Sigmoid colon (tissue), 7 donors: Measurements from ENCODE around the gene GRIK4. TPM values are rescaled to one million over a fixed set of nuclear protein-coding genes. Genes with fewer than 3 reads are reported as not detected.

Experiments
- DNase-seq: peaks from one replicate; pipeline ENCODE4 v3.0.0-alpha.2; 2019
- H3K27ac ChIP-seq, 4 donors: fragments of 200-600 bp; sonication (generic); one replicate each; pipeline ENCODE4 v1.5.1; 2016 to 2019; ENCODE audit warnings: mild to moderate bottlenecking in 1 of 4
- H3K27me3 ChIP-seq, 3 donors: fragments of 200-600 bp; sonication (generic); one replicate each; pipeline ENCODE4 v1.5.1; 2019; ENCODE audit warnings: mild to moderate bottlenecking in 1 of 3
- H3K36me3 ChIP-seq, 4 donors: fragments of 200-600 bp; sonication (generic); one replicate each; pipeline ENCODE4 v1.5.1; 2016 to 2019
- H3K4me1 ChIP-seq, 4 donors: fragments of 200-600 bp; sonication (generic); one replicate each; pipeline ENCODE4 v1.5.1; 2017 to 2019
- H3K4me3 ChIP-seq, 4 donors: fragments of 200-600 bp; sonication (generic); one replicate each; pipeline ENCODE4 v1.5.1; 2017 to 2019; ENCODE audit warnings: mild to moderate bottlenecking in 2 of 4, moderate library complexity in 1 of 4
- H3K9me3 ChIP-seq, 4 donors: fragments of 200-600 bp in 3 of 4; sonication (generic) in 3 of 4; one replicate each; pipeline versions ENCODE4 v1.5.1 to v1.6.1; 2013 to 2019
- EP300 ChIP-seq, 4 donors: sonication (generic); formaldehyde crosslinking; IDR thresholded peaks; one replicate each; pipeline ENCODE4 v1.6.1; 2017; ENCODE audit warnings: antibody characterized with exemption in 4 of 4
- POLR2A ChIP-seq, 2 donors: fragments of 450-650 bp; IDR thresholded peaks; one replicate each; pipeline ENCODE4 v1.6.1; 2016; ENCODE audit warnings: antibody characterized with exemption in 2 of 2, mild to moderate bottlenecking in 2 of 2, moderate library complexity in 2 of 2
- POLR2AphosphoS5 ChIP-seq, 4 donors: sonication (generic); formaldehyde crosslinking; IDR thresholded peaks; one replicate each; pipeline ENCODE4 v1.6.1; 2017; ENCODE audit warnings: antibody characterized with exemption in 4 of 4
- WGBS, 2 donors: extraction: QIAGEN DNeasy Blood & Tissue Kit; methylation state at CpG; one replicate each; pipeline ENCODE4 v1.1.7; 2013; 5-methylcytosine and 5-hydroxymethylcytosine counted together
- intact Hi-C: fragments of 100-400 bp; cut with DNase I; formaldehyde crosslinking; loops from one replicate; pipeline ENCODE4 v1.15.1; 2023
- polyA plus RNA-seq, 3 donors: library from polyadenylated mRNA; stranded (reverse); fragments of 200-250 nt; gene quantifications; one replicate each; pipeline ENCODE4 v1.2.3, GENCODE V29; 2013
- total RNA-seq, 4 donors: library from RNA; depleted of rRNA; stranded (reverse); fragments of >200 nt; gene quantifications; one replicate each; pipeline ENCODE4 v1.1.0, GENCODE V29; 2016
- TF ChIP-seq, protein P1 (sequence below), 4 experiments: fragments of 450-650 bp in 3 of 4; fragments of 200-600 bp in 1 of 4; IDR thresholded peaks; one replicate each; pipeline ENCODE4 v1.5.1; 2016 to 2019; ENCODE audit warnings: antibody characterized with exemption in 4 of 4, mild to moderate bottlenecking in 3 of 4, moderate library complexity in 2 of 4
- donor health status: healthy with polysubstance abuse.
- donor health status: Bipolar disorder and iron deficiency.
- donor health status: healthy.

Gene GRIK4
- total and polyA plus RNA-seq, 7 donors: 0.10 to 0.36 (median 0.27) TPM; not detected in 4

DNA sequence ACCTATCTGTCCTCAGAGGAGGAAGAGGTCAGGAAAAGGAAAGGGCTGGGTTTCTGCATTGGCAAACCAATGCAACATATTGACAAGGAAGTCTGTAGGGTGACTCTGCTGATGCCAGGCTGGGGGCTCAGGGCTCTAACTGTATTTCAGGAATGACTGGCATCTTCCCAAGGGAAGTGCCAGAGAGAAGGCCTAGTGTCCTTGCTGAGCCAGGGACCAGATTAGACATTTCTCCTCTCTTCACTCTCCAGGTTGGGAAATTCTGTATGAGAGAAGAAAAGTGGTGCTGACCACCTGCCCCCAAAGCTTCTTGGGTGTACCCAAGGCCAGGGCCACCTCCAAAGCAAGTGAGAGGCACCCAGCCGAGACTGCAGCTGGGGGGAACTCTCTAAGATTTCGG is 27.2 kb downstream of the GRIK4 start:
- Histone ChIP-seq H3K4me3 (no peak overlapping the region), H3K9me3 (no peaks in the 10 kb centered on the region), H3K27me3 (no peaks in the 10 kb centered on the region), H3K4me1 (no peaks in the 10 kb centered on the region), H3K27ac (no peak overlapping the region), H3K36me3 (no peaks in the 10 kb centered on the region)
- TF ChIP-seq, protein P1, sequence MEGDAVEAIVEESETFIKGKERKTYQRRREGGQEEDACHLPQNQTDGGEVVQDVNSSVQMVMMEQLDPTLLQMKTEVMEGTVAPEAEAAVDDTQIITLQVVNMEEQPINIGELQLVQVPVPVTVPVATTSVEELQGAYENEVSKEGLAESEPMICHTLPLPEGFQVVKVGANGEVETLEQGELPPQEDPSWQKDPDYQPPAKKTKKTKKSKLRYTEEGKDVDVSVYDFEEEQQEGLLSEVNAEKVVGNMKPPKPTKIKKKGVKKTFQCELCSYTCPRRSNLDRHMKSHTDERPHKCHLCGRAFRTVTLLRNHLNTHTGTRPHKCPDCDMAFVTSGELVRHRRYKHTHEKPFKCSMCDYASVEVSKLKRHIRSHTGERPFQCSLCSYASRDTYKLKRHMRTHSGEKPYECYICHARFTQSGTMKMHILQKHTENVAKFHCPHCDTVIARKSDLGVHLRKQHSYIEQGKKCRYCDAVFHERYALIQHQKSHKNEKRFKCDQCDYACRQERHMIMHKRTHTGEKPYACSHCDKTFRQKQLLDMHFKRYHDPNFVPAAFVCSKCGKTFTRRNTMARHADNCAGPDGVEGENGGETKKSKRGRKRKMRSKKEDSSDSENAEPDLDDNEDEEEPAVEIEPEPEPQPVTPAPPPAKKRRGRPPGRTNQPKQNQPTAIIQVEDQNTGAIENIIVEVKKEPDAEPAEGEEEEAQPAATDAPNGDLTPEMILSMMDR (IDR thresholded peaks at IDR 0.05): no peak
- TF ChIP-seq EP300 (IDR thresholded peaks at IDR 0.05) (no peak), POLR2A (IDR thresholded peaks at IDR 0.05) (no peak), POLR2AphosphoS5 (IDR thresholded peaks at IDR 0.05) (no peak)
- intact Hi-C loops: no loop called here
- DNase-seq: no peak
- WGBS, 2 donors: 79 to 89% methylated on average over 2 of the region's 2 CpGs

DNA sequence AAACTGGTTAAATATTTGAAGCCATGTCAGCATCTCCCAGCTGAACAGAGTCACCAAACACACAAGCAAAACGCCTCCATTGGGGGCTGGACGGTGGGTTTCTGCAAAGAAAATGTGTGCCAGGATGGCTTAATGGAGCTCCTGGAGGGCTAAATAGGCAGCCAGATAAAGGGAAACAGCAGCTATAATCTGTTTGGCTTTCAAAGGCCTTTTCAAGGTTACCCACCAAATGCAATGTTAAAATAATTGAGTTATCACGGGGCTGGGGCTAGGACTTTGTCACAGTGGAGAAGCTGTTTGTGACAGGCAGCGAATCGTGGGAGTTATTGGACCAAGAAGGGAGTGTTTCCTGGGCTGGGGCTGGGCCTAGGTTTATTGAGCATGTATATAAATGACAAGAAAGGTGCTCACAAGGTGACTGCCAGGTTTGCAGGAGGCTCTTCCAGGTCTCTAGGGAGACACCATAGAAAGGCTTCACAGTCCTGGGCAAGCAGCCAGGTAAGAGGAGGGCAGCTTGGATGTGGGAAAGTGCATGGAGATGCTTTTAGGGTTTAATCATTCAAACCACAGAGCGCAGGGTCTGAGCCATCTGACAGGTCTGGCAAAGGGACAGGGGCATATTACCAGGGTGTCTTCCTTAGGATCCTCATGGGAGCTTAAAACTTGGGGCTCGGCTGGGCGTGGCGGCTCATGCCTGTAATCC is 28.3 kb downstream of the GRIK4 start:
- intact Hi-C loops: no loop called here
- no peak overlapping the region for H3K27ac ChIP-seq
- 64 to 83% methylated on average over 9 of the region's 9 CpGs for WGBS, 2 donors

DNA sequence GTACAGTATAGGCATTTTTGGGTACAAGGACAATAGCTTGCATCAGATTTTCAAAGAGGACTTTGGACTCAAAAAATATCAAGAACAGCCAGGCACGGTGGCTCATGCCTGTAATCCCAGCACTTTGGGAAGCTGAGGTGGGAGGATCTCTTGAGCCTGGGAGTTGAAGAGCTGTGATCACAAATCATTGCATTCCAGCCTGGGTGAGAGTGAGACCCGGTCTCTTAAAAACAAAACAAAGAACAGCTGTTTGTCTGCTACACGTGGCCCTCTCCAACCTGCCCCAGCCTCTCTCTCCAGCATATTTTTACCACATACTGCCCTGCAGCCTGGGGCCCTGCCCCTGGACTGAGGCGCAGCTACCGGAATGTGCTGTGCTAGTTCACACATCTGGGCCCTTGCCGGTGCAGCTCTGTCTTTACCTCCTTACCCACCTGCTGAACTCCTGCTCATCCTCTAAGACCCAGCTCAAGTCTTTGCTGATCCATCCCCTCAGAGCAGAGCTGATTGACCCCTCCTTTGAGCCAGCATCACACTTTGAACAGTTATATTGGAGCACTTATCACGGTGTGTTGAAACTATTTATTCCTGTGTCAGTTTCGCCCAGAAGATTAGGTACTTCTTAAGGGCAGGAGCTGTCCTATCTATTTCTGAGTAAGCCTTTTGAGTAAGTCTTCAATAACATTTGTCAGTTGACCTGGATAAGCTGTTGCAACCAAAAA is 29.4 kb downstream of the GRIK4 start:
- Histone ChIP-seq H3K4me3 (no peak overlapping the region), H3K36me3 (no peaks in the 10 kb centered on the region), H3K27me3 (no peaks in the 10 kb centered on the region), H3K27ac (no peak overlapping the region), H3K9me3 (no peaks in the 10 kb centered on the region), H3K4me1 (peaks cover 0 to under 1% (median 0%) of the 10 kb centered on the region in 4 donors)
- WGBS, 2 donors: 59 to 72% methylated on average over 8 of the region's 8 CpGs
- intact Hi-C loops: no loop called here
- no peak for DNase-seq
- TF ChIP-seq, protein P1 (IDR thresholded peaks at IDR 0.05): no peak
- no peak for TF ChIP-seq POLR2AphosphoS5 (IDR thresholded peaks at IDR 0.05)
- no peak for TF ChIP-seq EP300 (IDR thresholded peaks at IDR 0.05)
- TF ChIP-seq POLR2A (IDR thresholded peaks at IDR 0.05): no peak

More for the DNA sequence above, 28.3 kb downstream of the GRIK4 start:
- no peak for TF ChIP-seq POLR2AphosphoS5 (IDR thresholded peaks at IDR 0.05)
- TF ChIP-seq, protein P1 (IDR thresholded peaks at IDR 0.05): no peak
- TF ChIP-seq EP300 (IDR thresholded peaks at IDR 0.05): no peak
- TF ChIP-seq POLR2A (IDR thresholded peaks at IDR 0.05): no peak
- H3K36me3 ChIP-seq: no peaks in the 10 kb centered on the region
- no peak for DNase-seq
- no peaks in the 10 kb centered on the region for H3K4me1 ChIP-seq
- H3K9me3 ChIP-seq: no peaks in the 10 kb centered on the region
- no peaks in the 10 kb centered on the region for H3K27me3 ChIP-seq
- no peak overlapping the region for H3K4me3 ChIP-seq

DNA sequence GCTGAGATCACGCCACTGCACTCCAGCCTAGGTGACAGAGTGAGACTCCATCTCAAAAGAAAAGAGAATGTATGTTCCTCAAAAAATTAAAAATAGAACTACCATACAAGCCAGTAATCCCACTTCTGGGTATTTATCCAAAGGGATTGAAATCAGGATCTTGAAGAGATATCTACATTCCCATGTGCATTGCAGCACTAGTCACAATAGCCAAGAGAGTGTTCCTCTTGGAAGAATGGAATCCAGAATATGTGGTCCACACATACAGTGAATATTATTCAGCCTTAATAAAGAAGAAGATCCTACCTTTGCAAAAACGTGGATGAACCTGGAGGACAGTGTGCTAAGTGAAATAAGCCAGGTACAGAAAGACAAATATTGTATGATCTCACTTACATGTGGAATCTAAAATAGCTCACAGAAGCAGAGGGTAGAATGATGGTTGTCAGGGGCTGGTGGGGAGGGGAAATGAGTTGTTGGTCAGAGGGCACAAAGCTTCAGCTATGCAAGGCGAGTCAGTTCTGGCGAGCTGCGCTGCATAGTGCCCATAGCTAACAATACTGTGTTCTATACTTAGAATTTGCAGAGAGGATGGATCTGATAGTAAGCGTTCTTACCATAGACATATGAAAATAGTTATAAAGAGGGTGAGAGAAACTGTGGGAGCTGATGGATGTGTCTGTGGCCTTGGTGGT is 32.1 kb downstream of the GRIK4 start:
- no peak overlapping the region for H3K27ac ChIP-seq
- no peaks in the 10 kb centered on the region for H3K9me3 ChIP-seq
- WGBS, 2 donors: 78 to 94% methylated on average over 6 of the region's 6 CpGs
- DNase-seq: no peak
- no peaks in the 10 kb centered on the region for H3K27me3 ChIP-seq
- intact Hi-C loops: no loop called here
- H3K4me1 ChIP-seq: peaks cover 0 to 28% (median 21%) of the 10 kb centered on the region in 4 donors
- no peaks in the 10 kb centered on the region for H3K36me3 ChIP-seq
- TF ChIP-seq EP300 (IDR thresholded peaks at IDR 0.05): no peak
- no peak for TF ChIP-seq POLR2AphosphoS5 (IDR thresholded peaks at IDR 0.05)
- no peak for TF ChIP-seq POLR2A (IDR thresholded peaks at IDR 0.05)
- TF ChIP-seq, protein P1 (IDR thresholded peaks at IDR 0.05): no peak
- H3K4me3 ChIP-seq: no peak overlapping the region
